Right lung (tissue), 10 donors: ENCODE measurements around the gene MYCBPAP. TPM values are rescaled to one million over a fixed set of nuclear protein-coding genes. Genes with fewer than 3 reads are reported as not detected.
A peak's percentile ranks its signal among the peaks of the same experiment; 100 is the strongest.

Experiments
- DNase-seq, 2 donors: peaks; one replicate each; pipeline ENCODE4 v3.0.0-alpha.2; 2013
- long read RNA-seq, 8 donors: transcript quantifications; one replicate each; lab custom pipeline, GENCODE V29; 2026
- polyA plus RNA-seq, 5 donors: library from polyadenylated mRNA; unstranded; fragments of 120-200 nt; gene quantifications; one replicate each; pipeline versions ENCODE4 v1.2.1 to v1.2.3, GENCODE V29; 2013; ENCODE audit warnings: inconsistent platforms in 1 of 5, low replicate concordance in 1 of 5; ENCODE audit not compliant: insufficient read length in 5 of 5, insufficient read depth in 1 of 5

MYCBPAP gene, protein sequence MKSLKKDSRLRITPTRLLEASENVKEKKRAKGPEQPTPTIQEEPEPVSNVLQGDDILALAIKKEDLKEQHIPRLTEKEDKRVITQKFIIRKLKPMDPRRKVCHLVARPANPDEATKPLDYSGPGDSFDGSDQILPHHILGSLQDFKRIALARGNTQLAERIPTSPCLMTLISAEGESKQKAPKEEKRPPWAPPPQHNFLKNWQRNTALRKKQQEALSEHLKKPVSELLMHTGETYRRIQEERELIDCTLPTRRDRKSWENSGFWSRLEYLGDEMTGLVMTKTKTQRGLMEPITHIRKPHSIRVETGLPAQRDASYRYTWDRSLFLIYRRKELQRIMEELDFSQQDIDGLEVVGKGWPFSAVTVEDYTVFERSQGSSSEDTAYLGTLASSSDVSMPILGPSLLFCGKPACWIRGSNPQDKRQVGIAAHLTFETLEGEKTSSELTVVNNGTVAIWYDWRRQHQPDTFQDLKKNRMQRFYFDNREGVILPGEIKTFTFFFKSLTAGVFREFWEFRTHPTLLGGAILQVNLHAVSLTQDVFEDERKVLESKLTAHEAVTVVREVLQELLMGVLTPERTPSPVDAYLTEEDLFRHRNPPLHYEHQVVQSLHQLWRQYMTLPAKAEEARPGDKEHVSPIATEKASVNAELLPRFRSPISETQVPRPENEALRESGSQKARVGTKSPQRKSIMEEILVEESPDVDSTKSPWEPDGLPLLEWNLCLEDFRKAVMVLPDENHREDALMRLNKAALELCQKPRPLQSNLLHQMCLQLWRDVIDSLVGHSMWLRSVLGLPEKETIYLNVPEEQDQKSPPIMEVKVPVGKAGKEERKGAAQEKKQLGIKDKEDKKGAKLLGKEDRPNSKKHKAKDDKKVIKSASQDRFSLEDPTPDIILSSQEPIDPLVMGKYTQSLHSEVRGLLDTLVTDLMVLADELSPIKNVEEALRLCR
- polyA plus RNA-seq, result 1 to 10 TPM; 5.0 to 8.2 (median 7.0) TPM
- long read RNA-seq, donor 1, result 0 reads
- long read RNA-seq, donor 2, result 0 reads
- long read RNA-seq, donor 3, result 0 reads
- long read RNA-seq, donor 4, result 0 reads
- long read RNA-seq, donor 5, result 0 reads
- long read RNA-seq, donor 6, result 0 reads
- long read RNA-seq, donor 7, result 0 reads
- long read RNA-seq, donor 8, partial matches to known transcripts, result 0 of 1 reads
- long read RNA-seq, donor 8, other reads (novel, unspliced or antisense), result 0 of 1 reads

DNA sequence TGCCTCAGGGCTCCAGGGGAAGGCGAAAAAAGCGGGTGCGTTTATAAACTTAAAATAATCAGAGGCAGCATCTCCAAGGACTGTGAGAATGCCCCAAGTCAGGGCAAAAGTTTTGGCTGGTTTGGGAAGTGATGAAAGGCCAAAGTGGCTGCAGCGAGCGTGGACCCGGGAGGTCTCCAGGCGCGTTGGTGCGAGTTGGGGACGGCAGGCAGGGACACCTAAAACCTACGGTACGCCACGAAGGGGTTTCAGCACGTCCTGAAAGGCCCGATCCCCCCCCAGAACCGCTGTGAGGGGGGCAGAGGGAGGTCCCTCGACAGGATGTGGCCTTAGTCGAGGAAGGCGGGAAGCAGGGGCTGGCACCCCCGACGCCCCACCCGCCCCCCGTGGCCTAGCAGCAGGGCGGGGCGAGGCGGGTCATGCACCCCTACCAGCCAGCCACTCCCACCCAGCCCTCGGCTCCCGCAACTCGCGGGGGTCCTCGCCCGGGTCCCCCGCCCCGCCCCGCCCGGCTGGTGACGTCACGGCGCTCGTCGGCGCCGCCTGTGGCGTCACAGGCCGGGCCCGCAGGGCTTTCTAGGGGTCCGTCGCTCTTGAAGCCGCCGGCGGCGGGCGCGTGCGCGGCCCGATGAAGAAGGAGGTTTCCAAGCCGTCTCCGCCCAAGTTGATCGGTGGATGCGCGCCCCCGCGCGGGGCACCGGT is at the start of gene MYCBPAP:
Gene MYCBPAP, plus strand, starts transcription at position 569 of the 702 bp plus-strand sequence. CDS start 236 bp downstream, outside the sequence.
- DNase-seq, result peak; percentile 86 to 88

DNA sequence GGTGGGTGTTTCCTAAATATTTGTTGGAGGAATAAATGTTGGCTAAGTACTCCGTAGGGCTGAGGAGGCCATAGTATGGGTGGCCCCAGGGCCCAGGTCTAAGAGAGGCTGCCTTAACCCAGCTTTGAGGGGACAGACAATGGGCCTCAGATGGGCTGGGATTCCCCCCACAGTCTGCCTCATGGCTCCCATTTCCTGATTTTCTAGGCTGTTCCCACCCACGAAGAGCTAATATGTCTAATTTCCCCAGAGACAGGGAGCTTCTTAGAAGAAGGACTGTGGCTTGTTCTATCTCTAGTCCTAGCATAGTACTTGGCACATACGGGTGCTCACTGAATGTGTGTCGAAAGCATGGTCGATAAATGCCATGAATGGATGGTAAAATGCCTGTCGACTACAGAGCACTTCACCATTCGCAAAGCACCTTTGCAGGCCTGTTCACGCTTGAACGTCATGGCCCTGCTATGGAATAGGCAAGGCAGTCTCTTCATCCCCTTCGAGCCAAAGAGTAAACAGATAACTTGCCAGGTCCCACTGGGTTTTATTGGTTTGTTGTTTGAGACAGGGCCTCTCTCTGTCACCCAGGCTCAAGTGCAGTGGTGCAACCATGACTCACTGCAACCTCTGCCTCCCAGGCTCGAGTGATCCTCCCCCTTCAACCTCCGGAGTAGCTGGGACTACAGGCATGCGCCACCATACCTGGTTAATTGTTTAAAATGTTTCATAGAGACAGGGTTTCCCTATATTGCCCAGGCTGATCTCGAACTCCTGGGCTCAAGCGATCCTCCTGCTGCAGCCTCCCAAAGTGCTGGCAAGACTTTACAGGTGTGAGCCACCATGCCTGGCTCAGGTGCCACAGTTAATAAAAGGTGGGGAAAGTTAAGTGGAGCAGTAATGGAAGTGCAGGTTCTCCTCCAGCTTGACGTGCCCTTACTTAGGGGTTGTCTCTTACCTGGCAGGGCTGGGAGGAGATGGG is 49.2 kb upstream of the MYCBPAP start:
- no peak for DNase-seq

DNA sequence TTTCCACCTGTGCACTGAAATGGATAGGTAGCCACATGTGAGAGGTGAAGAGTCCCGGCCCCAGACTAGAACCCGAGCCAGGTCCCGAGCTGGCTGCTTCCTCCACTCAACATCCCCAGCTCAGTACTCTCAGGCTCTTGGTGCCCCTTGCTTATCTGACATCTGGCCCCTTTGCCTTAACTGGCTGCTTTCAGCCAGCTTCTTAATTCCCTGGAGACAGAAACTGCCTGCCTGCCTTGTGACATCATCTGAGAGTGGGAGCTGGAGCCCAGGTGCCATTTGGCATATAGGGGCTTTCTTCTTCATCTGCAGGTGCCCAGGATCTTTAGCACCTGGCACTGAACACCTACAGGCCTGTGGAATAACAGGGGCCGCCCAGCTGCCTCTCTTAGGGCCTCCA is 48.5 kb upstream of the MYCBPAP start:
- no peak for DNase-seq

DNA sequence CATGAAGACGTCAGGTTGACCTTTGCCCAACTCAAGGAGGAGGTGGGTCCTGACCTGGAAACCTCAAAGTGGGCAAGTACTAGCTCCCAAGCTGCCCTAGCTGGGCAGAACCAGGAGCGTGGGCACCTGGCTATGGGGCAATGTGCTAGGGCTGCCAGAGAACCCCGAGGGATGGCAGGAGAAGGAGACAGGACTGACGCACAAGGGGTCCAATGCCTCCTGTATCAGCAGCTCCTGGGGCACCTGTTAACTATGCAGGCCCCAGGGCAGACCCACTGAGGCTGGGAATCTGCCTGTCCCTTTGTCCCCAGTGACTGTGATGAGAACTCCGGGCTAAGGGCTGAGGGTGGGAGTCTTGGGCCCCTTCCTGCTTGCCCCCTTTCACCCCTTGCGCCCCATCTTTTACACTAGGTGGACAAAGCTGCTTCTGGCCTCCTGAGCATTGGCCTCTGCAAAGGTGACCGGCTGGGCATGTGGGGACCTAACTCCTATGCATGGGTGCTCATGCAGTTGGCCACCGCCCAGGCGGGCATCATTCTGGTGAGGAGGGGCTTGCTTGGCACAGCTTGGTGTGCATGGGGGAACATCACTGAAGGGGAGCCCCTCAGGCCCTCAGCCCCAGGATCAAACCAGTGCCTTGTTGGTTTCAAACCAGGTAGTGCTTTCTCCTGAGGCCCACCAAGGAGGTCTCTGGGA is 47.3 kb upstream of the MYCBPAP start:
- no peak for DNase-seq

DNA sequence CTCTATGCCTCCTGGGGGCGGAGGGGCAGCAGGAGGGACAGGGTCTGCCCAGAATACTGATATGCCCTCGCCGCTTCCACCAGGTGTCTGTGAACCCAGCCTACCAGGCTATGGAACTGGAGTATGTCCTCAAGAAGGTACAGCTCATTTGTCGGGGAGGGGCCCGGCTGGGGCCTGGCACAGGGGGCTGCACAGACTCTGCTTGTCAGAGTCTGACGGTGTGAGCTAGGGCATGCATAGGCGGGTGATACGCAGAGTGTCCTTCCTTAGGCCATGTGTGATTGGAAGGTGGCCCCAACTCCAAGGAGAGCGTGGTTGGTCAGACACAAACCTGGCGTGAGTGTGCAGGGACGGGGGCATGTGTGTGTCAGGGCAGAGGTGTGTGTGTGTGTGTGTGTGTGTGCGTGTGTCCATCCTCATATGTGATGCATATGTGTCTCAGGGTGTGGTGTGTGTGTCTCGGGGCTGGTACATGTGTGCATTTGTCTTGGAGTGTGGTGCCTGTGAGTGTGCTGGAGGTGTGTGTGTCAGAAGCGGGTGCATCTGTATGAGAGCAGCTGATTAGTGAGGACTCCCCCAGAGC is 46.6 kb upstream of the MYCBPAP start:
- no peak for DNase-seq

DNA sequence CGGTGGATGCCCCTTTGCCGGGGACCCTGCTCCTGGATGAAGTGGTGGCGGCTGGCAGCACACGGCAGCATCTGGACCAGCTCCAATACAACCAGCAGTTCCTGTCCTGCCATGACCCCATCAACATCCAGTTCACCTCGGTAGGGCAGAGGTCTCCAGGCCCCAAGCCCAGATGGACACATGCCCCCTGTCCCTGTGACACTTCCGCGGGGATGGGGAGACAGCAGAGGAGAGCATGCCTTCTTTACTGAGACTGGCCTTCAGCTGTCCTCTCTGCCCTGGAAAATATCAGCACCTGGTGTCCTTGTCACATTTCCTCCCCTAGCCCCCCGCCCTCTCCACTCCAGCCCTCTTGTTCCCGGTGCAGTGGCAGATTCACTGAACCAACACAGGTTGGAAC is 45.8 kb upstream of the MYCBPAP start:
- no peak for DNase-seq

DNA sequence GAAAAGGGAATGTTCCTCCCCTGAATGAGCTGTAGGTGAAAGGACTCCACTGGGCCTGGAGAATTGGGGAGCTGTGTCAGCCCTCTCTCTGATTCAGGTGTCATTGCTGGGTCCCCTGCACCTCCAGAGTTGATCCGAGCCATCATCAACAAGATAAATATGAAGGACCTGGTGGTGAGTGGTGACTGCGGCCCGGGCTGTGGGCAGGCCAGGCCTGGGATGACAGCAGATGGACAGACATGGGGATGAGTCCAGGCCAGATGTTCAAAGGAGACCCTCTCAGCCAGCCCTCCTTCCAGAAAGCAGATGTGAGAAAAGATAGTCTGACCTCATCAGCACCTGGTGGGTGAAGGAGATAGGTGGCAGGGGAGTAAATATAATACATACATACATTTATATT is 44.1 kb upstream of the MYCBPAP start:
- DNase-seq, result no peak

DNA sequence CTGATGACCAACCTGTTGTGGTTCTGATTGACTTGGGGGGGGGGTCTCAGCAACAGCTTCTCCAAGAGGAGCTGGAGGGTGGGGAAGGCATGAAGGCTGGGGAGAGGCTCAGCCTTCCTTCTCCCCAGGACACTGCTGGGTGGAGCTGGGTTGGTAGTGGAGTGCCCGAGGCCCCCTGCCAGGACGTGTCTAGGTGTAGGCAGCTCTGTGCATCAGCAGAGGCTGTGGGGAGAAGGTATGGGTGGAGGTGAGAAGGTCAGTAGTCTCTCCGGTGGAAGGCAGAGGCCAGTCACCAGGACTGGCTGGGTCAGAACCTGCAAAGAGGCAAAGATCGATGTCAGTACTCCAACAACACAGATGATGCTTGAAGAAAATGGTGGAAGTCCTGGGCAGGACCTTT is 43.5 kb upstream of the MYCBPAP start:
- DNase-seq, result no peak

DNA sequence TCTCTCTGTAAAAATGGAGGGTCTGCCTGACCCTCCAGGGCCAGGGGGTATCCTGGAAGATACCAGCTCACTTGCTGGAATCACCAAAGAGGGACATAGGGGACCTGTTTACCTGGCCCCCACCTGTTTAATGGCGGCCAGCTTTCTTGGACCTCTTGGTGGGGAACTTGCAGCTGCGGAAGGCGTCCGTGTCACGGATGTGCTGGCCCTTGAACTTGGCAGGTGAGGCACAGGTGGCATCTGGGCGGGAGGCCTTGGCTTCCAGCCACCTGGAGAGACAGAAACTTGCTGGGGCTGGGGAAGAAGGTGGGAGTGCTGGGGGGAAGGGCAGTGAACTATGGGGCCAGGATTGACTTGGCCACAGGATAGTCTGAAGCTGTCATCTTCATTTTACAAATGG is 43.1 kb upstream of the MYCBPAP start:
- no peak for DNase-seq

DNA sequence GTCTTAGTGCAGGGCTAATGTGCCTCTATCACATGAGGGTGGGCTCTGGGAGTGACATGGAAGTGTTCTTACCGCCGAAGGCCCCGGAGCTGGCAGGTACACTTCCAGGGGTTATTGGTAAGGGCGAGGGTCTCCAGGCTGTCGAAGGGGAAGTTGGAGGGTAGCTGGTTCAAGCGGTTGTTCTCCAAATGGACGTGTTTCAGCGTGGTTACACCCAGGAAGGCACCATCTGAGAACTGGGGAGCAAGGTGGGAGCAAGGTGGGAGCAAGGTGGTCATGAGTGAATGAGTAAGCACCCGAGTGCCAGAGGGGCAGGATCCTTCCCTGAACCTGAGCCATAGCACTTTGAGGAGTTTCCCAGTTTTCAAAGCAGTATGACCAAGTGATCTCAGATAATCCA is 42.6 kb upstream of the MYCBPAP start:
- DNase-seq, result no peak

DNA sequence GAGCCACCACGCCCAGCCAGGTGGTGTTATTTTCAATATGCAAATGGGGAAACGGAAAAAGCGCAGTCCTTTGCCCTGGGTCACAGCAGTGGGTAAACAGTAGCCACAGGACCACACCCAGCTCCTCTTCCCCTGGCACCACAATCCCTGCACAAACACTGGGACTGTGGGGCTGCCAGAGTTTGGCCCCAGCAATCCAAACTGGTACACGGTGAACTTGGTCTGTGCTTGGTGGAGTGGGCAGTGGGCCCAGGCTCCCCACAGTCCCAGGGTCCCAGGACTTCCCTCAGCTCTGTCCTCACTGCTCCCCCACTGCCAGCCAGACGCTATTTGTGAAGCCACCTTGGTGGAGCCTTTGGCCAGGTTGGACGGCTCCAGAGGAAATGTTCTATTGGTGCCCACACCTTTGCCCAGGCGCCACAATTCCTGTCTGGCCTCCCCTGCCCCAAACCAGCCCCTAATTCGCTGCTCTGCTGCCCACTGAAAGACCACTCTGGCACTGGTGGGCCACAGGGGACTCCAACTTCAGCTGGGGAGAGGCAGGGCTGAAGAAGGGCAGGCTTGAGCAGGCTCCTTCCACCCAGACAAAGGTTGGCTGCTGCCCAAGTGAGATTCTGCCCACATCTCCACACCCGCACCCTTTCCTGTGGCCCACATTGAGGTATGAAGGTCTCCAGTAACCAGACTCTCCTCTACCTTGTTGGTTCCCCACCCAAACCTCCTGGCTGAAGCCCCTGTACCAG is 41.7 kb upstream of the MYCBPAP start:
- no peak for DNase-seq

DNA sequence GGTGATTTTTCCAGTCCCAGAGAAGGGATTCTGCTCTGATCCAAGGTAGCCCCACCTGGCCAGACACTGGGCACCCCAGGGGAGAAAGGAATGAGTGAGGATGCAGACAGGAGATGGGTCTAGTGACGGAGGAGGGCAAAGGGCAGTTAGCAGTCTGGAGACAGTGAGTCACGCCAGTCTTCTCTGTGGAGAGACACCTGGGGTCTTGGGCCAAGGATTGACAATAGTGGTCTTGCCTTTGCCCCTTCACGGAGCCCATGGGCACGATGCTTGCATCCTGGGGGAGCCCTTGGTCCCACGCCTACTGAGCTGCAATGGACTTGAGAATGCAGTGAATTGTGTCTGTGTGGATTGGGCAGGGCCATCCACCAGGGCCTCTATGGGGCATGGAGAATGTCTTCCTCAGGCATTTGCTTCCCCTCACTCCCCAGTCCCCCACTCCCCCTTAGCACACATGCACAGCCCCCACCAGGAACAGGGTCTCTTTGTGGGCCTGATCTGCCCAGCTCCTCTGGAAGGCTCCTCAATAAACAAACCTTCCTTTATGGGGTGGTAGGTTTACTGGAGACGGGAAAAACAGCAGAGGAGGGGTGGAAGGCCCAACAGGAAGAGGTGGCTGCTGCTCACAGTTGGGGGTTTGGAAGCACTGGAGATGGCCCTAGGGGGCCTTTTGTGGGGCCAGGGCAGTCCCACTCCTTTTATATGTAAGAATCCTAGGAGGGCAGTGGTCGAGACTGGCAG is 41.0 kb upstream of the MYCBPAP start:
- DNase-seq, result no peak

DNA sequence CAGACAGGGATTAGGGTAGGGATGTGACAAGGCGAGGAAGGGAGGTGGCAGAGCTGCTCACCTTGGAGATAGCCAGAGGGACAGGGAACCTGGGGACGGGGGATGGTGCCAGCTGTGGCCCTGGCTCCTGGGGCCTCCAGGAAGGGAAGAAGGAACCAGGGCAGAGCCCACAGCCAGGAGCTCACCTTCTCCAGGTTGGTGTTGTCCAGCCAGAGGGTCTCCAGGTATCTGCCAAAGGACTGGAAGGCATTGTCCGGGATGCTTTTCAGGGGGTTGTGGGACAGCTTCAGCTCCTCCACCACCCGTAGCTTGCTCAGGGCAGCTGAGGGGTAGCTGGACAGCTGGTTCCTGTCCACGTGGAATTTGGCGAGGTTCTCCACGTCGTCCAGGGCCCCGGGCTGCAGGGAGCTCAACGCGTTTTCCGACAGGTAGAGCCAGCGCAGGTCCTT is 40.4 kb upstream of the MYCBPAP start:
- DNase-seq, result no peak

DNA sequence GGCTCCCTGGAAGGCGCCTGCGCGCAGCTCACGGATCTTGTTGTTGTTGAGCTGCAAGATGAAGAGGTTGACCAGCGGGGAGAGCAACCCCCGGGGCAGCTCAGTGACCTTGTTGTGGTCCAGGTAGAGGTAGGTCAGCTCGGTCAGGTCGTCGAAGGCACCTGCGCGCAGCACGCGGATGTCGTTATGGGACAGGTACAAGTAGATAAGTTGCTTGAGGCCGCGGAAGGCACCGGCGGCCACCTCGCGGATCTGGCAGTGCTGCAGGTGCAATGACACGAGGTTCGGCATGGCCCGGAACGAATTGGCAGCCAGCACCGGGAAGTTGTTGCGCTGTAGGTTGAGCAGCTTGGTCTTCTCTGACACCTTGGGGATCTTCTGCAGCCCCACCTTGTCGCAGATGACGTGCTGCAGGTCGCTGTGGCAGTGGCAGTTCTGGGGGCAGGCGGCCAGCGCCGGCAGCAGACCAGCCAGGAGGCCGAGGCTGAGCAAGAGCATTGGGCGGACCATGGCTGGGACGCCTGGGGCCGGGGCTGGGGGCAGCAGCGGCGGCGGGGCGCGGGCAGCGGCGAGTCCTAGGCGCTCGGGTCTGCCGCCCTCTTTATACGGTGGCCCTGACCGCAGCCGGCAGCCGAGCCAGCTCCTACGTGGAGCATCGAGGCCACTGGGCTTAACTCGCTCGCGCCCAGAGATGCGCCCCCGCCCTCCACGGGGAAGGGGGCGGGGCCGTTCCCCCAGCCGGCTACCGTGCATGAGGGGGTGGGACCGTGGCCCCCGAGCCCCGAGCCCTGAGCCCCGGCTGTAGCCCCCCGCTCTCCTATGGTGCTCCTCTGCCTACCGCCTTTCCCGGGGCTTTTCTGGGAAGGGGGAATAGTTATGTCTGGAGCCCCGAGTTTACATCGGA is 39.7 kb upstream of the MYCBPAP start, which contains the start of gene CHAD:
Gene CHAD, minus strand, starts transcription at position 577 of the 904 bp plus-strand sequence. Its CDS starts 67 bp downstream, at position 510.
- DNase-seq, result peak in 1 of 2 donors; percentile 10

DNA sequence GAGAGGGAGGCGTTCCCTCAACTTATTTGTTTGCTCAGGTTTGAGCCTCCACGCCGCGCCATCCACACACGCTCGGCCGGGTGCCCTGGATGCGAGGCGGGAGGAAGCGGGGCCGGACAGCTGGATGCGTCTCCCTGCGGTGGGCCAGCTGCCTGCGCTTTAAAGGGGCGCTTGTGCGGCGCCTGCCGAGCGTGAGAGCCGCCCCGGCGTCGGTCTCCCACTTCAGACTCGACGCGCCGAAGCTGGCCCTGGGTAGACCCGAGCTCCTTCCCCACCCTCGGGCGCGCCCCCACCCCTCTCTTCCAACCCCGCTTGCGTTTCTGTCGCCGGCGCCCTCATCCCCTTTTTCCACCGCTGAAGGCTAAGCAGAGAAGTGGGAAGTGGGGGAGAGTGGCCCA is 39.0 kb upstream of the MYCBPAP start:
- DNase-seq, result peak in 1 of 2 donors; percentile 21

DNA sequence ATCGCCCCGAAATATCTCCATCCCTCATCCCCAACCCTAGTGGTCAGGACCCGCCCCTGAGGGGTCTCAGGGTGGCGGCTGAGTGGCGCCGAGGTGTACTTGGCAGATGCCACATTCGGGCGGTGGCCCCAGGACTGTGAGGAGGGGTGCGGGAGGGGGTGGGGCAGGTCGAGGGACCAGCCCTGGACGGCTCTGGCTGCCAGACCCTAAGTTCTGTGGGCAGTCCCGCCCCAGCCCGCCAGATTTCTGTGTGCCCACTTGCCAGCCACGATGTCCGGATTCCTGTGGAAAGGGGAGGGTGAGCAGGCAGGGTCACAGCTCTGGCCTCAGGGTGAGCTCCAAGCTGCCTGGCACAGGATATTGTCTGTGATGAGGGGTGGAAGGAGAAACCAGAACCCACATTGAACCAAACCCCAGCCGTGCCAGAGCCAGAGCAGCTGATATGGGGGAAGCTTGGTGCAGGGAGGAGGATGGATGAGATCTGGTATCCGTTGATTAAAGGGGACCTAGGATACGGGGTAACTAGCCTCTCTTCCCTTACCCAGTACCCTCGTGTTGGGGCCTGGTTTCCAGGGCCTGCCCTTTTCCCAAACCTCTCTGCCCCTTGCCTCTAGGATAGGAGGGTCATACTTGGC is 38.5 kb upstream of the MYCBPAP start:
- no peak for DNase-seq
